Embryonic facial prominence (tissue), 1 donor: ENCODE data around the gene HIBCH.
"Not testable (repeated sequence)": the region's sequence is repeated elsewhere in the genome, so short reads cannot be mapped to it uniquely, and the experiment has no call there.

Experiments used
- DNase-seq: peaks from one replicate; pipeline ENCODE4 v3.0.0-alpha.2; 2016; ENCODE audit errors: extremely low spot score

HIBCH gene

GRCh38 chr2:190250421-190250820, 69.2 kb downstream of the HIBCH start:
- DNase-seq, result no peak

GRCh38 chr2:190235551-190236075, 84.0 kb downstream of the HIBCH start:
- no peak for DNase-seq

- DNase-seq, result no peak
Measured at GRCh38 chr2:190235101-190235500, 84.5 kb downstream of the HIBCH start.

- not testable (repeated sequence) for DNase-seq
Measured at GRCh38 chr2:190223989-190224388, 95.6 kb downstream of the HIBCH start.

- DNase-seq, result not testable (repeated sequence)
Measured at GRCh38 chr2:190222745-190223144, 96.9 kb downstream of the HIBCH start.

- DNase-seq, result no peak
Measured at GRCh38 chr2:190221429-190221828, 98.2 kb downstream of the HIBCH start.

- no peak for DNase-seq
Measured at GRCh38 chr2:190219186-190219585, 100.4 kb downstream of the HIBCH start.

- no peak for DNase-seq
Measured at GRCh38 chr2:190217616-190218015, 102.0 kb downstream of the HIBCH start.

GRCh38 chr2:190216829-190217228, 102.8 kb downstream of the HIBCH start:
- no peak for DNase-seq

- DNase-seq, result no peak
Measured at GRCh38 chr2:190215620-190216019, 104.0 kb downstream of the HIBCH start.

GRCh38 chr2:190214426-190215194, 105.0 kb downstream of the HIBCH start:
- DNase-seq, result no peak

- no peak for DNase-seq
Measured at GRCh38 chr2:190213441-190214335, 105.9 kb downstream of the HIBCH start.

GRCh38 chr2:190210471-190210870, 109.2 kb downstream of the HIBCH start:
- DNase-seq, result no peak

- DNase-seq, result no peak
Measured at GRCh38 chr2:190209559-190209958, 110.1 kb downstream of the HIBCH start.

- no peak for DNase-seq
Measured at GRCh38 chr2:190207930-190208329, 111.7 kb downstream of the HIBCH start.

- DNase-seq, result no peak
Measured at GRCh38 chr2:190205657-190206056, 114.0 kb downstream of the HIBCH start.

GRCh38 chr2:190202604-190203003, 117.0 kb downstream of the HIBCH start:
- no peak for DNase-seq

- no peak for DNase-seq
Measured at GRCh38 chr2:190202018-190202417, 117.6 kb downstream of the HIBCH start.

- DNase-seq, result no peak
Measured at GRCh38 chr2:190200603-190201002, 119.0 kb downstream of the HIBCH start.

GRCh38 chr2:190199530-190199929, 120.1 kb downstream of the HIBCH start:
- DNase-seq, result no peak

- DNase-seq, result no peak
Measured at GRCh38 chr2:190199109-190199508, 120.5 kb downstream of the HIBCH start.

- DNase-seq, result no peak
Measured at GRCh38 chr2:190197143-190197720, 122.4 kb downstream of the HIBCH start.
